HepG2 (cell line): ENCODE data around the gene TCF12. TPM values are rescaled to one million over a fixed set of nuclear protein-coding genes. Genes with fewer than 3 reads are reported as not detected.

ENCODE experiments used
- ARID2 ChIP-seq: sonication (generic); formaldehyde crosslinking; IDR thresholded peaks from 2 replicates; pipeline ENCODE4 v1.8.1; 2022; ENCODE audit warnings: mild to moderate bottlenecking, missing genetic modification reagents, borderline replicate concordance
- CREM ChIP-seq, 2 experiments: sonication (generic) in 1 of 2; formaldehyde crosslinking in 1 of 2; IDR thresholded peaks; 2 replicates each; pipeline versions ENCODE4 v1.4.0 to v1.6.1; 2016 to 2020; ENCODE audit warnings: antibody characterized with exemption in 1 of 2, mild to moderate bottlenecking in 1 of 2, missing genetic modification reagents in 1 of 2
- FIP1L1 ChIP-seq: fragments of 200-400 bp; formaldehyde crosslinking; IDR thresholded peaks from 2 replicates; pipeline ENCODE4 v1.6.1; 2018; ENCODE audit warnings: low read depth, mild to moderate bottlenecking, low read length, moderate library complexity, borderline replicate concordance; ENCODE audit not compliant: insufficient read depth
- GFI1 ChIP-seq: sonication (generic); formaldehyde crosslinking; IDR thresholded peaks from 2 replicates; pipeline ENCODE4 v1.5.0; 2020; ENCODE audit warnings: missing genetic modification reagents, mild to moderate bottlenecking, borderline replicate concordance
- GTF2F1 ChIP-seq: fragments of 150-350 bp; IDR thresholded peaks from 2 replicates; pipeline ENCODE4 v1.6.1; 2014; ENCODE audit warnings: low read length
- KMT2B ChIP-seq: IDR thresholded peaks from 2 replicates; pipeline ENCODE4 v1.6.1; 2016; ENCODE audit warnings: missing genetic modification reagents, missing compliant biosample characterization
- RFXAP ChIP-seq: sonication (generic); formaldehyde crosslinking; IDR thresholded peaks from 2 replicates; pipeline ENCODE4 v1.4.0; 2020; ENCODE audit warnings: missing genetic modification reagents, borderline replicate concordance
- SNAI1 ChIP-seq: sonication (generic); formaldehyde crosslinking; IDR thresholded peaks from 2 replicates; pipeline ENCODE4 v1.5.0; 2020; ENCODE audit warnings: mild to moderate bottlenecking, missing genetic modification reagents, borderline replicate concordance
- ZBTB20 ChIP-seq: sonication (generic); formaldehyde crosslinking; IDR thresholded peaks from 2 replicates; pipeline ENCODE4 v1.8.1; 2023; ENCODE audit warnings: missing genetic modification reagents, low read depth, mild to moderate bottlenecking, borderline replicate concordance
- ZBTB3 ChIP-seq: sonication (generic); formaldehyde crosslinking; IDR thresholded peaks from 2 replicates; pipeline ENCODE4 v1.4.0; 2020; ENCODE audit warnings: low read depth, mild to moderate bottlenecking, moderate library complexity, missing genetic modification reagents, borderline replicate concordance
- ZNF225 ChIP-seq: sonication (generic); formaldehyde crosslinking; IDR thresholded peaks from 2 replicates; pipeline ENCODE4 v1.4.0; 2020; ENCODE audit warnings: mild to moderate bottlenecking, missing genetic modification reagents
- ZNF607 ChIP-seq: sonication (generic); formaldehyde crosslinking; IDR thresholded peaks from 2 replicates; pipeline ENCODE4 v1.5.1; 2020; ENCODE audit warnings: missing genetic modification reagents, mild to moderate bottlenecking, borderline replicate concordance
- polyA plus RNA-seq, 8 experiments: library from polyadenylated mRNA; depleted of rRNA in 3 of 8; stranded (reverse) in 7 of 8; unstranded in 1 of 8; fragments of >200 nt; fragmentation: Illumina TruSeq in 4 of 8; extraction: Trizol in 4 of 8; gene quantifications; 2 replicates each; pipeline versions ENCODE4 v1.2.1 to v1.2.3, GENCODE V29; 2011 to 2016; ENCODE audit warnings: low read depth in 4 of 8, missing spikeins in 1 of 8, mixed read lengths in 1 of 8; ENCODE audit not compliant: insufficient read depth in 1 of 8
- total RNA-seq, 5 experiments: library from RNA; depleted of rRNA; stranded (reverse); fragments of >200 nt; fragmentation: Illumina TruSeq; extraction: Trizol; gene quantifications; 2 replicates each; pipeline ENCODE4 v1.2.3, GENCODE V29; 2016; ENCODE audit warnings: low read depth in 1 of 5
- TF ChIP-seq, protein P1 (sequence below), 2 experiments: sonication (generic) in 1 of 2; formaldehyde crosslinking in 1 of 2; IDR thresholded peaks; 2 replicates each; pipeline versions ENCODE4 v1.4.0 to v1.6.1; 2016 to 2020; ENCODE audit warnings: borderline replicate concordance in 1 of 2, low read depth in 1 of 2, mild to moderate bottlenecking in 1 of 2, missing genetic modification reagents in 1 of 2
- TF ChIP-seq, protein P2 (sequence below), 2 experiments: sonication (generic) in 1 of 2; formaldehyde crosslinking in 1 of 2; IDR thresholded peaks; 2 replicates each; pipeline versions ENCODE4 v1.5.1 to v1.6.1; 2011 to 2020; ENCODE audit warnings: borderline replicate concordance in 1 of 2, low read depth in 1 of 2, low read length in 1 of 2, mild to moderate bottlenecking in 1 of 2, missing genetic modification reagents in 1 of 2, moderate library complexity in 1 of 2
- TF ChIP-seq, protein P3 (sequence below): sonication (generic); formaldehyde crosslinking; IDR thresholded peaks from 2 replicates; pipeline ENCODE4 v1.4.0; 2020; ENCODE audit warnings: mild to moderate bottlenecking, missing genetic modification reagents

The TCF12 gene
- total and polyA plus RNA-seq, 2 of the 13 experiments (the other 11 are each of a cell fraction or from before 2014, with no cell fraction given) = 48.6 to 51.1 TPM

DNA sequence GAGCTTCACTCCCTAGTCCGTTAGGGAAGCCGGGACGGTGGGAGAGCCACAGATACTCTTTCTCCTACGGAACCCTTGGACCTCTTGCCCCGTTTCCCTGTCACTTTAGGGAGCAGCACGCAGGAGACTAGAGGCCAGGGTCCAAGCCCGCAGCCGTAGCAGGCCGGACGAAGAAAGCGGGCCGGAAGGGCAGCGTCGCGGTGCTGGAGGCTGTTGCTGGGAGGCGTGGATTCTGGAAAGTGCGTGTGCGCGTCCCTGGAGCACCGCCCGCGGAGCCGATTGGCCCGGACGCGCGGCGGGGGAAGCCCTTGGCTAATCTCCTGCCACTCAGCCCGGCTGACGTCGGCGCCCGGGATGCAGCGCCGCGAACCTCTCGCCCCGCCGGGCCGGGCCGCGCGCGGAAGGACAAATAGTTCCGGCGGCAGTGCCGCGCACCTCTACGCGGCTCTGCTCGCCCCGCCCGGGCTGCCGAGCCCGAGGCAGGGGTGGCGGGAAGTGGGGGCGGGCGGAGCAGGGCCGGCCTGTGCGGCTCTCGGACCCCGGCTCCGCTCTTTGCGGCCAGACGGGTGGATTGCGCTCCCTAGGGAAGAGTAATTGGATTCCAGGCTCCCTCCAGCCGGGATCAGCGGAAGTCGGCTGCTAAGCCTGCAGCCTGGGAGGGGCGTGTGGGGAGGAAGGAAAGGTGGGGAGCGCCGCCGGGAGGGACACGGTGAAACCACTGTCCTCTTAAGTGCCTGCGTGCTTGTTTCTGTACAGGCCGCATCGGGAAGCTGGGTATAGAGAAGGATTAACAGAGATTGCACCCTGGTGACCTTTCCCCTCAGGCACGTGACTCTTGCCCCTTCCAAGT is 31.3 kb upstream of the TCF12 start (continued):
- peak; percentile 52 for TF ChIP-seq ARID2 (CRISPR knock-in tag)
- TF ChIP-seq, protein P1, sequence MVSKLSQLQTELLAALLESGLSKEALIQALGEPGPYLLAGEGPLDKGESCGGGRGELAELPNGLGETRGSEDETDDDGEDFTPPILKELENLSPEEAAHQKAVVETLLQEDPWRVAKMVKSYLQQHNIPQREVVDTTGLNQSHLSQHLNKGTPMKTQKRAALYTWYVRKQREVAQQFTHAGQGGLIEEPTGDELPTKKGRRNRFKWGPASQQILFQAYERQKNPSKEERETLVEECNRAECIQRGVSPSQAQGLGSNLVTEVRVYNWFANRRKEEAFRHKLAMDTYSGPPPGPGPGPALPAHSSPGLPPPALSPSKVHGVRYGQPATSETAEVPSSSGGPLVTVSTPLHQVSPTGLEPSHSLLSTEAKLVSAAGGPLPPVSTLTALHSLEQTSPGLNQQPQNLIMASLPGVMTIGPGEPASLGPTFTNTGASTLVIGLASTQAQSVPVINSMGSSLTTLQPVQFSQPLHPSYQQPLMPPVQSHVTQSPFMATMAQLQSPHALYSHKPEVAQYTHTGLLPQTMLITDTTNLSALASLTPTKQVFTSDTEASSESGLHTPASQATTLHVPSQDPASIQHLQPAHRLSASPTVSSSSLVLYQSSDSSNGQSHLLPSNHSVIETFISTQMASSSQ (IDR thresholded peaks at IDR 0.05; ENCODE audit: low read depth) = no peak
- TF ChIP-seq, protein P1 (CRISPR knock-in tag; IDR thresholded peaks at IDR 0.05; ENCODE audit: borderline replicate concordance) = 0 out of 2 replicates have a peak, but pooled peaks have one; percentile 60
- no peak for TF ChIP-seq SNAI1
- TF ChIP-seq RFXAP (CRISPR knock-in tag) = peak; percentile 99
- TF ChIP-seq GFI1 (CRISPR knock-in tag) = peak; percentile 55; the same call in 1 of the 2 replicates
- TF ChIP-seq ZNF607 (CRISPR knock-in tag) = peak; percentile 80
- TF ChIP-seq FIP1L1 = peak; percentile 81; the same call in 1 of the 2 replicates
- TF ChIP-seq, protein P2, sequence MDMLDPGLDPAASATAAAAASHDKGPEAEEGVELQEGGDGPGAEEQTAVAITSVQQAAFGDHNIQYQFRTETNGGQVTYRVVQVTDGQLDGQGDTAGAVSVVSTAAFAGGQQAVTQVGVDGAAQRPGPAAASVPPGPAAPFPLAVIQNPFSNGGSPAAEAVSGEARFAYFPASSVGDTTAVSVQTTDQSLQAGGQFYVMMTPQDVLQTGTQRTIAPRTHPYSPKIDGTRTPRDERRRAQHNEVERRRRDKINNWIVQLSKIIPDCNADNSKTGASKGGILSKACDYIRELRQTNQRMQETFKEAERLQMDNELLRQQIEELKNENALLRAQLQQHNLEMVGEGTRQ (IDR thresholded peaks at IDR 0.05; ENCODE audit: low read depth, low read length) = peak; percentile 74
- TF ChIP-seq, protein P2 (CRISPR knock-in tag; IDR thresholded peaks at IDR 0.05; ENCODE audit: borderline replicate concordance) = peak; percentile 75; the same call in 1 of the 2 replicates
- TF ChIP-seq KMT2B (CRISPR knock-in tag) = peak; percentile 82
- TF ChIP-seq, protein P3, sequence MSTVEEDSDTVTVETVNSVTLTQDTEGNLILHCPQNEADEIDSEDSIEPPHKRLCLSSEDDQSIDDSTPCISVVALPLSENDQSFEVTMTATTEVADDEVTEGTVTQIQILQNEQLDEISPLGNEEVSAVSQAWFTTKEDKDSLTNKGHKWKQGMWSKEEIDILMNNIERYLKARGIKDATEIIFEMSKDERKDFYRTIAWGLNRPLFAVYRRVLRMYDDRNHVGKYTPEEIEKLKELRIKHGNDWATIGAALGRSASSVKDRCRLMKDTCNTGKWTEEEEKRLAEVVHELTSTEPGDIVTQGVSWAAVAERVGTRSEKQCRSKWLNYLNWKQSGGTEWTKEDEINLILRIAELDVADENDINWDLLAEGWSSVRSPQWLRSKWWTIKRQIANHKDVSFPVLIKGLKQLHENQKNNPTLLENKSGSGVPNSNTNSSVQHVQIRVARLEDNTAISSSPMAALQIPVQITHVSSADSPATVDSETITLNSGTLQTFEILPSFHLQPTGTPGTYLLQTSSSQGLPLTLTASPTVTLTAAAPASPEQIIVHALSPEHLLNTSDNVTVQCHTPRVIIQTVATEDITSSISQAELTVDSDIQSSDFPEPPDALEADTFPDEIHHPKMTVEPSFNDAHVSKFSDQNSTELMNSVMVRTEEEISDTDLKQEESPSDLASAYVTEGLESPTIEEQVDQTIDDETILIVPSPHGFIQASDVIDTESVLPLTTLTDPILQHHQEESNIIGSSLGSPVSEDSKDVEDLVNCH (CRISPR knock-in tag) = no peak
- TF ChIP-seq ZBTB3 = 0 out of 2 replicates have a peak, but pooled peaks have one; percentile 63
- TF ChIP-seq ZNF225 (CRISPR knock-in tag) = peak; percentile 61; the same call in 1 of the 2 replicates
- TF ChIP-seq ZBTB20 = no peak
- peak; percentile 62 for TF ChIP-seq CREM (IDR thresholded peaks at IDR 0.05)
- peak; percentile 31; the same call in 1 of the 2 replicates for TF ChIP-seq CREM (CRISPR knock-in tag; IDR thresholded peaks at IDR 0.05)
- TF ChIP-seq GTF2F1 = no peak
